OCI-LY3 (cell line): ENCODE data around the gene CCDC6.

Experiments
- CTCF ChIP-seq: fragments of 200-600, 300-600 bp; sonication (generic); IDR thresholded peaks from 2 replicates; pipeline ENCODE4 v1.5.1; 2014; ENCODE audit warnings: antibody characterized with exemption, low read length, low read depth
- EZH2phosphoT487 ChIP-seq: fragments of 200-600 bp; shearing (Covaris generic); IDR thresholded peaks from 2 replicates; pipeline ENCODE4 v1.6.1; 2018; ENCODE audit warnings: antibody characterized with exemption, mixed run types, low read depth

- TF ChIP-seq EZH2phosphoT487: no peak
- no peak for TF ChIP-seq CTCF
Observed at GRCh38 chr10:59814878-59815277, 91.5 kb downstream of the CCDC6 start.
